Endothelial cell (in vitro differentiated cells): Measurements from ENCODE around the gene KLHL33. TPM values are rescaled to one million over a fixed set of nuclear protein-coding genes. Genes with fewer than 3 reads are reported as not detected.

Source experiments
- DNase-seq: peaks from one replicate; pipeline ENCODE4 v3.0.0; 2021; ENCODE audit warnings: low spot score
- H3K27ac Mint-ChIP-seq: one replicate; pipeline ENCODE4 v1.8.0; 2021; ENCODE audit warnings: mixed read lengths, inconsistent platforms; ENCODE audit not compliant: unreplicated experiment
- H3K27me3 Mint-ChIP-seq: one replicate; pipeline ENCODE4 v1.8.0; 2021; ENCODE audit warnings: mild to moderate bottlenecking, moderate library complexity, mixed read lengths, inconsistent platforms; ENCODE audit not compliant: unreplicated experiment
- H3K36me3 Mint-ChIP-seq: one replicate; pipeline ENCODE4 v1.8.0; 2021; ENCODE audit warnings: mild to moderate bottlenecking, low read depth, mixed read lengths, inconsistent platforms; ENCODE audit not compliant: unreplicated experiment
- H3K4me1 Mint-ChIP-seq: one replicate; pipeline ENCODE4 v1.8.0; 2021; ENCODE audit warnings: mild to moderate bottlenecking, mixed read lengths, inconsistent platforms; ENCODE audit not compliant: unreplicated experiment
- H3K4me3 Mint-ChIP-seq: one replicate; pipeline ENCODE4 v1.8.0; 2021; ENCODE audit warnings: mild to moderate bottlenecking, mixed read lengths, inconsistent platforms; ENCODE audit not compliant: unreplicated experiment
- H3K9me3 Mint-ChIP-seq: one replicate; pipeline ENCODE4 v1.8.0; 2021; ENCODE audit warnings: mixed read lengths, inconsistent platforms; ENCODE audit not compliant: unreplicated experiment
- CTCF ChIP-seq: fragments of 200-600 bp; sonication (generic); IDR thresholded peaks from one replicate; pipeline ENCODE4 v1.5.0; 2021; ENCODE audit warnings: antibody characterized with exemption; ENCODE audit not compliant: unreplicated experiment
- total RNA-seq: library from RNA; stranded (reverse); fragmentation: NEBNext Ultra II Directional; extraction: Animal tissue kit (Norgen Biotek cat#: 25700); gene quantifications from one replicate; pipeline ENCODE4 v1.2.1, GENCODE V29; 2021; ENCODE audit not compliant: unreplicated experiment

KLHL33 gene
- total RNA-seq, 1 donor from 2014 or later: 0.08 TPM

GRCh38 chr14:20412876-20413743 lies 22.9 kb downstream of the KLHL33 start, which contains the start of gene TEP1:
TSS of gene TEP1 (minus strand) at chr14:20413501. CDS start at chr14:20408439, 5,062 bp downstream.
- peak; percentile 80 for DNase-seq
- H3K4me3 Mint-ChIP-seq: peak within 1 kb of the TSS; percentile 97
- TF ChIP-seq CTCF: no peak
- no peaks in the 10 kb centered on the region for H3K9me3 Mint-ChIP-seq
- H3K27me3 Mint-ChIP-seq: peaks cover 4% of the 10 kb centered on the region
- peaks cover 11% of the 10 kb centered on the region for H3K4me1 Mint-ChIP-seq
- peaks cover 13% of the 10 kb centered on the region for H3K36me3 Mint-ChIP-seq
- peak within 1 kb of the TSS; percentile 96 for H3K27ac Mint-ChIP-seq

GRCh38 chr14:20412411-20412810 lies 23.6 kb downstream of the KLHL33 start:
- no peak for DNase-seq
- peak overlapping the region; percentile 97 for H3K4me3 Mint-ChIP-seq
- no peaks in the 10 kb centered on the region for H3K9me3 Mint-ChIP-seq
- H3K36me3 Mint-ChIP-seq: peaks cover 18% of the 10 kb centered on the region
- peak overlapping the region; percentile 96 for H3K27ac Mint-ChIP-seq
- H3K4me1 Mint-ChIP-seq: peaks cover 11% of the 10 kb centered on the region
- H3K27me3 Mint-ChIP-seq: peaks cover 4% of the 10 kb centered on the region
- no peak for TF ChIP-seq CTCF

- H3K4me3 Mint-ChIP-seq: no peak overlapping the region
- peaks cover 6% of the 10 kb centered on the region for H3K27me3 Mint-ChIP-seq
- H3K4me1 Mint-ChIP-seq: peaks cover 7% of the 10 kb centered on the region
- TF ChIP-seq CTCF: no peak
- H3K9me3 Mint-ChIP-seq: no peaks in the 10 kb centered on the region
- no peak overlapping the region for H3K27ac Mint-ChIP-seq
- H3K36me3 Mint-ChIP-seq: peaks cover 42% of the 10 kb centered on the region
- no peak for DNase-seq
These were observed 26.7 kb downstream of the KLHL33 start for GRCh38 chr14:20409226-20409625.

GRCh38 chr14:20403521-20403920 lies 32.4 kb downstream of the KLHL33 start:
- Mint-ChIP-seq H3K27me3 (peaks cover 1% of the 10 kb centered on the region), H3K27ac (no peak overlapping the region), H3K4me3 (no peak overlapping the region), H3K36me3 (peaks cover 59% of the 10 kb centered on the region), H3K4me1 (no peaks in the 10 kb centered on the region), H3K9me3 (no peaks in the 10 kb centered on the region)
- no peak for TF ChIP-seq CTCF
- no peak for DNase-seq

- Mint-ChIP-seq H3K27ac (no peak overlapping the region), H3K4me3 (no peak overlapping the region), H3K27me3 (peaks cover 1% of the 10 kb centered on the region), H3K9me3 (no peaks in the 10 kb centered on the region), H3K36me3 (peaks cover 47% of the 10 kb centered on the region), H3K4me1 (no peaks in the 10 kb centered on the region)
- TF ChIP-seq CTCF: no peak
- DNase-seq: no peak
These were observed 34.9 kb downstream of the KLHL33 start for GRCh38 chr14:20400965-20401593.
